HEK293T (cell line): ENCODE results near the gene CD164.

Experiments used
- CTCF ChIA-PET: fragments of 350-600 bp; formaldehyde crosslinking; extraction: SDS; loops from one replicate; lab custom pipeline; 2021; ENCODE audit warnings: antibody characterized with exemption, inconsistent platforms; lab: Yijun Ruan, JAX
- POLR2A ChIA-PET: fragments of 350-600 bp; formaldehyde crosslinking; extraction: SDS; loops from one replicate; lab custom pipeline; 2020; ENCODE audit warnings: antibody characterized with exemption, inconsistent platforms; lab: Yijun Ruan, JAX
- DNase-seq: peaks from one replicate; pipeline ENCODE4 v3.0.0; 2012; ENCODE audit warnings: mixed read lengths; ENCODE audit errors: extremely low spot score
- ARNT ChIP-seq: fragments of 450-650 bp; IDR thresholded peaks from 2 replicates; pipeline ENCODE4 v1.6.1; 2017; ENCODE audit warnings: mild to moderate bottlenecking
- BHLHE40 ChIP-seq: fragments of 450-650 bp; IDR thresholded peaks from 2 replicates; pipeline ENCODE4 v1.6.1; 2016; ENCODE audit warnings: mild to moderate bottlenecking, moderate library complexity, borderline replicate concordance
- CTBP1 ChIP-seq: fragments of 450-650 bp; IDR thresholded peaks from 2 replicates; pipeline ENCODE4 v1.6.1; 2016; ENCODE audit warnings: borderline replicate concordance
- ELF4 ChIP-seq: fragments of 450-650 bp; IDR thresholded peaks from 2 replicates; pipeline ENCODE4 v1.6.1; 2017; ENCODE audit warnings: antibody characterized with exemption
- FOXA1 ChIP-seq: fragments of 450-650 bp; IDR thresholded peaks from 2 replicates; pipeline ENCODE4 v1.6.1; 2016; ENCODE audit warnings: mild to moderate bottlenecking
- FOXK2 ChIP-seq: fragments of 450-650 bp; IDR thresholded peaks from 2 replicates; pipeline ENCODE4 v1.6.1; 2016; ENCODE audit warnings: mild to moderate bottlenecking
- FOXM1 ChIP-seq: fragments of 450-650 bp; IDR thresholded peaks from 2 replicates; pipeline ENCODE4 v1.6.1; 2017; ENCODE audit warnings: mild to moderate bottlenecking, borderline replicate concordance
- HDGF ChIP-seq: fragments of 450-650 bp; IDR thresholded peaks from 2 replicates; pipeline ENCODE4 v1.6.1; 2017; ENCODE audit warnings: antibody characterized with exemption, borderline replicate concordance
- L3MBTL2 ChIP-seq: fragments of 450-650 bp; conservative IDR thresholded peaks from 2 replicates; pipeline ENCODE4 v1.6.1; 2016; ENCODE audit warnings: mild to moderate bottlenecking
- LEF1 ChIP-seq: fragments of 450-650 bp; IDR thresholded peaks from 2 replicates; pipeline ENCODE4 v1.6.1; 2017; ENCODE audit warnings: mild to moderate bottlenecking, borderline replicate concordance
- NFRKB ChIP-seq: fragments of 450-650 bp; IDR thresholded peaks from 2 replicates; pipeline ENCODE4 v1.6.1; 2016; ENCODE audit warnings: mild to moderate bottlenecking, moderate library complexity
- SP1 ChIP-seq: fragments of 450-650 bp; IDR thresholded peaks from 2 replicates; pipeline ENCODE4 v1.6.1; 2017
- SUZ12 ChIP-seq: fragments of 450-650 bp; IDR thresholded peaks from 2 replicates; pipeline ENCODE4 v1.6.1; 2016; ENCODE audit warnings: mild to moderate bottlenecking
- TARDBP ChIP-seq: fragments of 450-650 bp; IDR thresholded peaks from 2 replicates; pipeline ENCODE4 v1.6.1; 2016
- ZNF384 ChIP-seq: fragments of 450-650 bp; IDR thresholded peaks from 2 replicates; pipeline ENCODE4 v1.6.1; 2016
- TF ChIP-seq, protein P1 (sequence below): fragments of 450-650 bp; IDR thresholded peaks from 2 replicates; pipeline ENCODE4 v1.6.1; 2016

The CD164 gene

DNA sequence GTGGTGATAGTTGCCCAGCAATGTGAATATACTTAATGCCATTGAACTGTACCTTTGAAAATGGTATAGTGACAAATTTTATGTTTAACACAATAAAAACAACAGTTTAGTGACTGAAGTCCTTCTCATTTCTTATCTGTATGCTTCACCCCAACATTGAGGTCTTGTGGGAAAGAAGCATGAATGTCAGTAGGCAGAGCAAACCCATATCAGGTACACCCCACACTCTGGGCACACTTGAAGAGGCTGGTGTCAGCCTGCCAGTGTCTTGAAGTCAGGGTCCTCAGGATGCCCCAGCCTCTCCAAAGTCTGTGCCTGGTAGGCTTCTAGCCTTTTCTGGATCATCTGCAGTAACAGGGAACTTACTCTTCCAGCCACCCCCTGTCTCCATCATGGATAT is 51.2 kb downstream of the CD164 start:
- CTCF ChIA-PET = no interaction called here
- TF ChIP-seq FOXM1 (no peak), FOXK2 (no peak), LEF1 (no peak), NFRKB (no peak)
- no peak for DNase-seq
- POLR2A ChIA-PET = no interaction called here

- ChIA-PET POLR2A (no interaction called here), CTCF (no interaction called here)
- DNase-seq = no peak
- TF ChIP-seq, protein P1, sequence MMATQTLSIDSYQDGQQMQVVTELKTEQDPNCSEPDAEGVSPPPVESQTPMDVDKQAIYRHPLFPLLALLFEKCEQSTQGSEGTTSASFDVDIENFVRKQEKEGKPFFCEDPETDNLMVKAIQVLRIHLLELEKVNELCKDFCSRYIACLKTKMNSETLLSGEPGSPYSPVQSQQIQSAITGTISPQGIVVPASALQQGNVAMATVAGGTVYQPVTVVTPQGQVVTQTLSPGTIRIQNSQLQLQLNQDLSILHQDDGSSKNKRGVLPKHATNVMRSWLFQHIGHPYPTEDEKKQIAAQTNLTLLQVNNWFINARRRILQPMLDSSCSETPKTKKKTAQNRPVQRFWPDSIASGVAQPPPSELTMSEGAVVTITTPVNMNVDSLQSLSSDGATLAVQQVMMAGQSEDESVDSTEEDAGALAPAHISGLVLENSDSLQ = no peak
- TF ChIP-seq CTBP1 (no peak), L3MBTL2 (no peak), SP1 (no peak), FOXK2 (no peak), HDGF (no peak), SUZ12 (no peak), FOXA1 (no peak), NFRKB (no peak), ELF4 (no peak), BHLHE40 (no peak), ZNF384 (no peak), LEF1 (no peak), TARDBP (no peak), ARNT (no peak), FOXM1 (no peak)
Observed at GRCh38 chr6:109330263-109330662, 52.0 kb downstream of the CD164 start.

GRCh38 chr6:109328629-109329028 is 53.6 kb downstream of the CD164 start:
- POLR2A ChIA-PET = no interaction called here

GRCh38 chr6:109327959-109328358 is 54.3 kb downstream of the CD164 start:
- ChIA-PET POLR2A (no interaction called here), CTCF (no interaction called here)
- TF ChIP-seq SUZ12 (no peak), ZNF384 (no peak)
- DNase-seq = no peak

More at GRCh38 chr6:109328629-109329028, 53.6 kb downstream of the CD164 start:
- CTCF ChIA-PET = no interaction called here
- DNase-seq = no peak
- TF ChIP-seq BHLHE40 (no peak), ELF4 (no peak), L3MBTL2 (no peak), FOXA1 (no peak), CTBP1 (no peak), HDGF (no peak), FOXM1 (no peak), ARNT (no peak), ZNF384 (no peak), NFRKB (no peak), LEF1 (no peak), SP1 (no peak), FOXK2 (no peak), TARDBP (no peak), SUZ12 (no peak)
- TF ChIP-seq, protein P1 = no peak

DNA sequence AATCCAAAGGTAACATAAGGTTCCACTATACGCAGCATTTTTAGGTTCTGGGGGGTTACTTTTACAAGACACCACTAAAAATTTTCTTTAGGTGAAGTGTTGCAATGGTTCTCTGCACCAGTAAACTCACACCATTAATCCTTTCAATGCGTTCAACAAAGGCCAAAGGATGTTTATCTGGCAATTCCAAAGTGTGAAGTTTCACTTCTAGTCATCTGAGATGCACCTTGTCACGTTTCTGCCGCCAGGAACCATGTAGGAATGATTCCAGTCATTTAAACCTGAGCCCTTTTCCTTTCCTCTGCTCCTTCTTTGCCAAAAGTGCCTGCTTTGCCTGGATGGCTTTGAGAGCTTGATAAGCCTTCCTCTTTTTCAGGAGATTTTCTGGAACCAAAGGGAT is 54.8 kb downstream of the CD164 start:
- no peak for DNase-seq
- CTCF ChIA-PET = no interaction called here
- TF ChIP-seq ZNF384 = no peak
- TF ChIP-seq L3MBTL2 = no peak
- no peak for TF ChIP-seq NFRKB
- no peak for TF ChIP-seq ARNT
- TF ChIP-seq TARDBP = no peak
- TF ChIP-seq CTBP1 = no peak
- TF ChIP-seq ELF4 = no peak
- TF ChIP-seq BHLHE40 = no peak
- no peak for TF ChIP-seq FOXM1
- TF ChIP-seq SP1 = no peak
- no peak for TF ChIP-seq HDGF
- POLR2A ChIA-PET = no interaction called here

GRCh38 chr6:109326351-109326750 is 55.9 kb downstream of the CD164 start:
- CTCF ChIA-PET = no interaction called here
- TF ChIP-seq CTBP1 = no peak
- no peak for TF ChIP-seq SUZ12
- no peak for TF ChIP-seq ELF4
- no peak for TF ChIP-seq FOXA1
- no peak for TF ChIP-seq ZNF384
- TF ChIP-seq L3MBTL2 = no peak
- no peak for TF ChIP-seq FOXK2
- TF ChIP-seq LEF1 = no peak
- TF ChIP-seq, protein P1 = no peak
- no peak for TF ChIP-seq TARDBP
- no peak for TF ChIP-seq HDGF
- no peak for TF ChIP-seq FOXM1
- TF ChIP-seq NFRKB = no peak
- no peak for TF ChIP-seq ARNT
- no peak for TF ChIP-seq SP1
- no peak for TF ChIP-seq BHLHE40
- POLR2A ChIA-PET = no interaction called here
- DNase-seq = no peak

GRCh38 chr6:109325400-109325801 is 56.9 kb downstream of the CD164 start:
- no peak for DNase-seq
- ChIA-PET POLR2A (no interaction called here), CTCF (no interaction called here)
- TF ChIP-seq, protein P1 = no peak
- TF ChIP-seq SP1 = no peak
- TF ChIP-seq CTBP1 = no peak
- no peak for TF ChIP-seq LEF1
- TF ChIP-seq TARDBP = no peak
- TF ChIP-seq ARNT = no peak
- TF ChIP-seq BHLHE40 = no peak
- TF ChIP-seq NFRKB = no peak
- TF ChIP-seq L3MBTL2 = no peak
